ENCODE measurements around the gene C14orf180. TPM values are rescaled to one million over a fixed set of nuclear protein-coding genes. Genes with fewer than 3 reads are reported as not detected.

The C14orf180 gene
- total RNA-seq, 1 experiment from 2014 or later = not detected

- BruUV-seq (replicated peaks) = no TSS peak
- Histone ChIP-seq H3K4me2 (ENCODE audit: low read length) (no peak overlapping the region), H3K79me2 (ENCODE audit: low read length) (no peaks in the 10 kb centered on the region), H3K36me3 (ENCODE audit: low read depth, low read length) (no peaks in the 10 kb centered on the region), H3K4me3 (ENCODE audit: low read length) (no peak overlapping the region), H3K4me1 (ENCODE audit: insufficient read depth, low read length) (no peaks in the 10 kb centered on the region), H3K9me3 (ENCODE audit: low read length) (no peaks in the 10 kb centered on the region), H3F3A (ENCODE audit: low read length, unreplicated experiment) (no peaks in the 10 kb centered on the region), H3K27me3 (ENCODE audit: low read length) (0 out of 2 replicates have a peak, but pooled peaks cover 5% of the 10 kb centered on the region), H3K9me2 (replicated peaks; ENCODE audit: low read length) (no peaks in the 10 kb centered on the region), H4K20me1 (ENCODE audit: low read length) (no peaks in the 10 kb centered on the region), H3K9ac (ENCODE audit: low read length) (no peak overlapping the region), H3K27ac (ENCODE audit: low read length) (no peak overlapping the region), H2AFZ (ENCODE audit: low read length) (no peak overlapping the region)
- DNase-seq (no peak), ATAC-seq (no peak)
- CTCF ChIA-PET = no interaction called here
- POLR2A ChIA-PET (ENCODE audit: unreplicated experiment) = interaction anchor here (0.6 kb wide), 1 partner anchor 260 kb away, joined by 3 read pairs; no protein-coding TSS in a partner anchor
- TF ChIP-seq EZH2phosphoT487 (IDR thresholded peaks at IDR 0.05; ENCODE audit: borderline replicate concordance, low read length) (no peak), CTCF (conservative IDR thresholded peaks at IDR 0.05; ENCODE audit: low read depth, low read length) (no peak), EZH2 (IDR thresholded peaks at IDR 0.05; ENCODE audit: low read length, unreplicated experiment) (no peak)
- intact Hi-C loops (cut with micrococcal nuclease) = no loop called here
These were observed 17.4 kb downstream of the C14orf180 start for GRCh38 chr14:104596927-104597351.

GRCh38 chr14:104597576-104597975 is 18.0 kb downstream of the C14orf180 start:
- no peaks in the 10 kb centered on the region for H3K9me3 ChIP-seq (ENCODE audit: low read length)
- no peaks in the 10 kb centered on the region for H3K36me3 ChIP-seq (ENCODE audit: low read depth, low read length)
- no peaks in the 10 kb centered on the region for H3K79me2 ChIP-seq (ENCODE audit: low read length)
- no peak overlapping the region for H3K4me3 ChIP-seq (ENCODE audit: low read length)
- peaks cover 8% of the 10 kb centered on the region; the same call in 1 of the 2 replicates for H3K27me3 ChIP-seq (ENCODE audit: low read length)
- no peak overlapping the region for H3K27ac ChIP-seq (ENCODE audit: low read length)
- no peak overlapping the region for H2AFZ ChIP-seq (ENCODE audit: low read length)
- ATAC-seq (no peak), DNase-seq (no peak)
- H3K9me2 ChIP-seq (replicated peaks; ENCODE audit: low read length) = no peaks in the 10 kb centered on the region
- TF ChIP-seq EZH2phosphoT487 (IDR thresholded peaks at IDR 0.05; ENCODE audit: borderline replicate concordance, low read length) (no peak), EZH2 (IDR thresholded peaks at IDR 0.05; ENCODE audit: low read length, unreplicated experiment) (no peak), CTCF (conservative IDR thresholded peaks at IDR 0.05; ENCODE audit: low read depth, low read length) (no peak)
- H3K9ac ChIP-seq (ENCODE audit: low read length) = no peak overlapping the region
- intact Hi-C loops (cut with micrococcal nuclease) = no loop called here
- CTCF ChIA-PET = no interaction called here
- BruUV-seq (replicated peaks) = no TSS peak
- H3K4me1 ChIP-seq (ENCODE audit: insufficient read depth, low read length) = no peaks in the 10 kb centered on the region
- H3F3A ChIP-seq (ENCODE audit: low read length, unreplicated experiment) = no peaks in the 10 kb centered on the region
- H4K20me1 ChIP-seq (ENCODE audit: low read length) = no peaks in the 10 kb centered on the region
- POLR2A ChIA-PET (ENCODE audit: unreplicated experiment) = interaction anchor here (0.6 kb wide), 1 partner anchor 260 kb away, joined by 3 read pairs; no protein-coding TSS in a partner anchor
- H3K4me2 ChIP-seq (ENCODE audit: low read length) = no peak overlapping the region

GRCh38 chr14:104598039-104598909 is 18.7 kb downstream of the C14orf180 start:
- H3K27ac ChIP-seq (ENCODE audit: low read length) = no peak overlapping the region
- no peak overlapping the region for H3K4me3 ChIP-seq (ENCODE audit: low read length)
- no peak overlapping the region for H3K9ac ChIP-seq (ENCODE audit: low read length)
- H3K27me3 ChIP-seq (ENCODE audit: low read length) = peaks cover 14% of the 10 kb centered on the region; the same call in 1 of the 2 replicates
- TF ChIP-seq EZH2phosphoT487 (IDR thresholded peaks at IDR 0.05; ENCODE audit: borderline replicate concordance, low read length) (no peak), EZH2 (IDR thresholded peaks at IDR 0.05; ENCODE audit: low read length, unreplicated experiment) (no peak), CTCF (conservative IDR thresholded peaks at IDR 0.05; ENCODE audit: low read depth, low read length) (no peak)
- H3K4me2 ChIP-seq (ENCODE audit: low read length) = no peak overlapping the region
- no TSS peak for BruUV-seq (replicated peaks)
- ChIA-PET CTCF (no interaction called here), POLR2A (ENCODE audit: unreplicated experiment) (no interaction called here)
- H3K4me1 ChIP-seq (ENCODE audit: insufficient read depth, low read length) = no peaks in the 10 kb centered on the region
- H3K36me3 ChIP-seq (ENCODE audit: low read depth, low read length) = no peaks in the 10 kb centered on the region
- no peak overlapping the region for H2AFZ ChIP-seq (ENCODE audit: low read length)
- H3K79me2 ChIP-seq (ENCODE audit: low read length) = no peaks in the 10 kb centered on the region
- intact Hi-C loops (cut with micrococcal nuclease) = no loop called here
- ATAC-seq (no peak), DNase-seq (no peak)
- H3F3A ChIP-seq (ENCODE audit: low read length, unreplicated experiment) = no peaks in the 10 kb centered on the region
- no peaks in the 10 kb centered on the region for H4K20me1 ChIP-seq (ENCODE audit: low read length)
- H3K9me3 ChIP-seq (ENCODE audit: low read length) = no peaks in the 10 kb centered on the region
- H3K9me2 ChIP-seq (replicated peaks; ENCODE audit: low read length) = no peaks in the 10 kb centered on the region
